GM23248 (cell line): ENCODE data around the gene STT3A.

Experiments
- EZH2 ChIP-seq: fragments of 200-600 bp; sonication (generic); IDR thresholded peaks from 2 replicates; pipeline ENCODE4 v1.6.1; 2018; ENCODE audit warnings: antibody characterized with exemption, mild to moderate bottlenecking; ENCODE audit not compliant: insufficient read depth, poor library complexity, severe bottlenecking
- EZH2phosphoT487 ChIP-seq: fragments of 200-600 bp; sonication (generic); IDR thresholded peaks from 2 replicates; pipeline ENCODE4 v1.6.1; 2018; ENCODE audit warnings: antibody characterized with exemption, moderate library complexity, mild to moderate bottlenecking, low read depth; ENCODE audit not compliant: insufficient read depth

DNA sequence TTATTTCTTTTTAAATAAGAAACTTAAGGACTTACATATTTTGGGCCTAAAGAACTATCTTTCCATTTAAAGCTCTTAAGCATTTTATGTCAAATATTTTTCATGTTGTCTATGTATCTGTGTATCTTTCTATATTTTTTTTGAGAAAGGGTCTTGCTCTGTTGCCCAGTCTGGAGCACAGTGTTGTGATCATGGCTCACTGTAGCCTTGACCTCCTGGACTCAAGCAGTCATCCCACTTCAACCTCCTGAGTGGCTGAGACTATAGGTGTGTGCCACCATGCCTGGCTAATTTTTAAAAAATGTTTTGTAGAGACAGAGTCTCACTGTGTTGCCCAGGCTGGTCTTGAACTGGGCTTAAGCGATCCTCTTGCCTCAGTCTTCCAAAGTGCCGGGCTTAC lies 8.0 kb downstream of the STT3A start:
- TF ChIP-seq EZH2 (no peak), EZH2phosphoT487 (no peak)
